Measurements from ENCODE around the gene GPR137C. TPM values are rescaled to one million over a fixed set of nuclear protein-coding genes. Genes with fewer than 3 reads are reported as not detected.

Gene GPR137C
- total RNA-seq, 1 donor from 2014 or later = 0.99 TPM

DNA sequence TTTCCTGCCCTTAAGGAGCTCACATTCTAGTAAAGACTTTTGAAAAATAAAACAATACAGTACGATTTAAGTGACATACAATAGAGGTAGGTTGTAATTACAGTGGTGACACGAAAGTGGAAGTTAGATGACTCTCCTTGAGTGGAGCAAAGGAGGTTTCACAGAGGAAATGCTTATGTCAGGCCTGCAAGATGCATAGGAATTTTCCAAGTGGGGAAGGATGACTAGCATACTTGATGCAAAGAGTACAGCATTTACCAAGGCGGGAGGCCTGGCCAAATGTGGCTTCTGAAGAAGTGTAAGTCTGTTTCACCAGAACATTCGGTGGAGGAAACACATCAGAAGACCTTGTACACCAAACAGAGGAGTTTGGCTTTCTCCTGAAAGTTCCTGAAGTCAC, 87.5 kb downstream of the GPR137C start:
- peaks cover 16% of the 10 kb centered on the region for H3K36me3 Mint-ChIP-seq (ENCODE audit: low read depth)
- DNase-seq (ENCODE audit: low spot score) = no peak
- H3K27me3 Mint-ChIP-seq (ENCODE audit: low read depth) = no peaks in the 10 kb centered on the region
- no peak overlapping the region for H3K27ac Mint-ChIP-seq (ENCODE audit: unreplicated experiment)
- TF ChIP-seq, protein P1, sequence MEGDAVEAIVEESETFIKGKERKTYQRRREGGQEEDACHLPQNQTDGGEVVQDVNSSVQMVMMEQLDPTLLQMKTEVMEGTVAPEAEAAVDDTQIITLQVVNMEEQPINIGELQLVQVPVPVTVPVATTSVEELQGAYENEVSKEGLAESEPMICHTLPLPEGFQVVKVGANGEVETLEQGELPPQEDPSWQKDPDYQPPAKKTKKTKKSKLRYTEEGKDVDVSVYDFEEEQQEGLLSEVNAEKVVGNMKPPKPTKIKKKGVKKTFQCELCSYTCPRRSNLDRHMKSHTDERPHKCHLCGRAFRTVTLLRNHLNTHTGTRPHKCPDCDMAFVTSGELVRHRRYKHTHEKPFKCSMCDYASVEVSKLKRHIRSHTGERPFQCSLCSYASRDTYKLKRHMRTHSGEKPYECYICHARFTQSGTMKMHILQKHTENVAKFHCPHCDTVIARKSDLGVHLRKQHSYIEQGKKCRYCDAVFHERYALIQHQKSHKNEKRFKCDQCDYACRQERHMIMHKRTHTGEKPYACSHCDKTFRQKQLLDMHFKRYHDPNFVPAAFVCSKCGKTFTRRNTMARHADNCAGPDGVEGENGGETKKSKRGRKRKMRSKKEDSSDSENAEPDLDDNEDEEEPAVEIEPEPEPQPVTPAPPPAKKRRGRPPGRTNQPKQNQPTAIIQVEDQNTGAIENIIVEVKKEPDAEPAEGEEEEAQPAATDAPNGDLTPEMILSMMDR (IDR thresholded peaks at IDR 0.05) = no peak
- H3K4me1 Mint-ChIP-seq (ENCODE audit: low read depth) = no peaks in the 10 kb centered on the region
- no peak overlapping the region for H3K4me3 Mint-ChIP-seq (ENCODE audit: unreplicated experiment)
- H3K9me3 Mint-ChIP-seq (ENCODE audit: low read depth) = peaks cover 13% of the 10 kb centered on the region

DNA sequence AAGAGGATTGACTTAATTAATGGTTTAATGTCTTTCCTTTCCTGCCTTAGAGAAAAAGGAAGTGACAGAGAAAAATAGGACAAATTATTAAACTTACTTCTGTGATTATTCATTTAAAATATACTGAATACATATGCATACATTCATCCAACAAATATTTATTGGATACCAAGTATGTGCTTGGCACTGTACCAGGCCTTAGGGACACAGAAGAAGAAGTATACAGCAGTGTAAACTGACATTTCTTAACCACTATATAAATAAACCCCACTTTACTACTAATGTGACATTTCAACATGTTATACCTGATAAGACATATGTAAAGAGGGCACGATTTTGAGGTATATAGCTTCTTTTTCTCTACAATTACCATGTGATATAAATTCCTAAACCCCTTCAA, 89.1 kb downstream of the GPR137C start:
- DNase-seq (ENCODE audit: low spot score) = no peak

DNA sequence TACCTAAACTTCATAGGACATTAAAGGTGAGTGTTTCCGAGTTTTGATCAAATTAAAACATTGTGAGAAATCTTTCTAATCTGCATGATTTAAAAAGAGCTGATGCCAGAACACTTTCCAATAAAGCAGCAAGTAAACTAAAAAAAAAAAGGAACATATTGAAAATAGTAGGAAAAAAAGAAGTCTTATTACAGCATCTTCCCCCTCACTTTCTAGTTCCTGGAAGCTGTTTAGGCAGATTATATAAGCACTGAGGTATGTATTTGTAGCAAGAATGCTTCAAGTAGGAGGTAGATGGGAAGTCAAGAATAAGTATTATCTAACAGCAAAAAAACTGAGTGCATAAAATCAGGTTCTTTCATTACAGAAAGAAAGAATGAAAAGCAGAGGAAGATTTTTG, 96.9 kb downstream of the GPR137C start:
- TF ChIP-seq, protein P1 (IDR thresholded peaks at IDR 0.05) = no peak
- Mint-ChIP-seq H3K9me3 (ENCODE audit: low read depth) (no peaks in the 10 kb centered on the region), H3K36me3 (ENCODE audit: low read depth) (peaks cover 20% of the 10 kb centered on the region), H3K27ac (ENCODE audit: unreplicated experiment) (no peak overlapping the region), H3K4me3 (ENCODE audit: unreplicated experiment) (no peak overlapping the region), H3K4me1 (ENCODE audit: low read depth) (no peaks in the 10 kb centered on the region), H3K27me3 (ENCODE audit: low read depth) (no peaks in the 10 kb centered on the region)
- no peak for DNase-seq (ENCODE audit: low spot score)

More for the DNA sequence above, 89.1 kb downstream of the GPR137C start:
- Mint-ChIP-seq H3K4me3 (ENCODE audit: unreplicated experiment) (no peak overlapping the region), H3K4me1 (ENCODE audit: low read depth) (no peaks in the 10 kb centered on the region), H3K27ac (ENCODE audit: unreplicated experiment) (no peak overlapping the region), H3K27me3 (ENCODE audit: low read depth) (no peaks in the 10 kb centered on the region), H3K9me3 (ENCODE audit: low read depth) (peaks cover 13% of the 10 kb centered on the region), H3K36me3 (ENCODE audit: low read depth) (peaks cover 21% of the 10 kb centered on the region)
- TF ChIP-seq, protein P1 (IDR thresholded peaks at IDR 0.05) = no peak

DNA sequence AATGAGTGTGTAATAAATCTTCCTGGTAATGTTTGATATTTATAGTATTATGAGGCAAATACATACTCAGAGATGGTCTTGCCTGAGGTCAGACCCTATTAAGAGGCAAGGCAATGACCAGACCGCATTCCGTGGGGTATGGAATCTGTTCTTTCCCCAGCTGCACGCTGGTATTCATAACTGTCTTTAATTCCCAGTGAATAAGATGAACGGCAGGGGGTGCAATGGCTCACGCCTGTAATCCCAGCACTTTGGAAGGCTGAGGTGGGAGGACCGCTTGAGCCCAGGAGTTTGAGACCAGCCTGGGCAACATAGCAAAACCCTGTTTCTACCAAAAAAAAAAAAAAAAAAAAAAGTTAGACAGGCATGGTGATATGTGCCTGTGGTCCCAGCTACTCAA, 98.1 kb downstream of the GPR137C start:
- Mint-ChIP-seq H3K36me3 (ENCODE audit: low read depth) (peaks cover 23% of the 10 kb centered on the region), H3K27me3 (ENCODE audit: low read depth) (no peaks in the 10 kb centered on the region), H3K9me3 (ENCODE audit: low read depth) (no peaks in the 10 kb centered on the region), H3K4me1 (ENCODE audit: low read depth) (no peaks in the 10 kb centered on the region), H3K27ac (ENCODE audit: unreplicated experiment) (no peak overlapping the region), H3K4me3 (ENCODE audit: unreplicated experiment) (no peak overlapping the region)
- TF ChIP-seq, protein P1 (IDR thresholded peaks at IDR 0.05) = peak; percentile 44
- no peak for DNase-seq (ENCODE audit: low spot score)

DNA sequence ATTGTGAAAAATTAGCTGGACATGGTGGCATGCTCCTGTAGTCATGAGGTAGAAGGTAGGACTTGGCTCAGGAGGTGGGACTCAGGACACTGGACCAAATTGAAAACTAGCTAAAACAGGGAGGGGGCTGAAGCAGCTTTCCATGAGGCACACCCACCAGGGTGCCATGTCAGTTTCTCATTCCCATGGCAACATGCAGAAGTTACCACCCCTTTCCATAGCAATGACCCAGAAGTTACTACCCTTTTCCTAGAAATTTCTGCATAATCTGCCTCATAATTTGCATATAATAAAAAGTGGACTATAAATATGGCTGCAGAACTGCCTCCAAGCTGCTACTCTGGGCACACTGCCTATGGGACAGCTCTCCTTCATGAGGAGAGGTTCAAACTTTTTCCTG, 104.3 kb downstream of the GPR137C start:
- TF ChIP-seq, protein P1 (IDR thresholded peaks at IDR 0.05) = no peak
- H3K36me3 Mint-ChIP-seq (ENCODE audit: low read depth) = peaks cover 18% of the 10 kb centered on the region
- no peak overlapping the region for H3K27ac Mint-ChIP-seq (ENCODE audit: unreplicated experiment)
- H3K4me1 Mint-ChIP-seq (ENCODE audit: low read depth) = no peaks in the 10 kb centered on the region
- H3K27me3 Mint-ChIP-seq (ENCODE audit: low read depth) = no peaks in the 10 kb centered on the region
- H3K4me3 Mint-ChIP-seq (ENCODE audit: unreplicated experiment) = no peak overlapping the region
- no peaks in the 10 kb centered on the region for H3K9me3 Mint-ChIP-seq (ENCODE audit: low read depth)
- no peak for DNase-seq (ENCODE audit: low spot score)
